Measurements from ENCODE around the gene PCDHGC4. TPM values are rescaled to one million over a fixed set of nuclear protein-coding genes. Genes with fewer than 3 reads are reported as not detected.

PCDHGC4 gene
- total and polyA plus RNA-seq, 12 donors: 0.03 to 6.1 (median 1.4) TPM

DNA sequence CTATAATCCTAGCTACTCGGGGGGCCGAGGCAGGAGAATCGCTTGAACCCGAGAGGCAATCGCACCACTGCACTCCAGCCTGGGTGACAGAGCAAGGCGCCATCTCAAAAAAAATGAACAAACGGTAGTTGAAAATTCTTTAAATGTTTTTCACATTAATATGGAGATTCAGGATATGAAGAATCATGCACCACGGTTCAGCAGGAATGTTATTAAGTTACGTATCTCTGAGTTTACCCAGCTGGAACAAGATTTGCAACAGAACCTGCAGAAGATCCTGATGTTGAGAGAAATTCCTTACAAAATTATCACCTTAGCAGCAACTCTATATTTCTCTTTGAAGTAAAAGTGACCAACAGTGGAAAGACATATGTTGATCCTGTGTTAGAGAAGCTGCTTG, 44.5 kb upstream of the PCDHGC4 start:
- no peak for TF ChIP-seq POLR2A (IDR thresholded peaks at IDR 0.05)
- TF ChIP-seq, protein P1, sequence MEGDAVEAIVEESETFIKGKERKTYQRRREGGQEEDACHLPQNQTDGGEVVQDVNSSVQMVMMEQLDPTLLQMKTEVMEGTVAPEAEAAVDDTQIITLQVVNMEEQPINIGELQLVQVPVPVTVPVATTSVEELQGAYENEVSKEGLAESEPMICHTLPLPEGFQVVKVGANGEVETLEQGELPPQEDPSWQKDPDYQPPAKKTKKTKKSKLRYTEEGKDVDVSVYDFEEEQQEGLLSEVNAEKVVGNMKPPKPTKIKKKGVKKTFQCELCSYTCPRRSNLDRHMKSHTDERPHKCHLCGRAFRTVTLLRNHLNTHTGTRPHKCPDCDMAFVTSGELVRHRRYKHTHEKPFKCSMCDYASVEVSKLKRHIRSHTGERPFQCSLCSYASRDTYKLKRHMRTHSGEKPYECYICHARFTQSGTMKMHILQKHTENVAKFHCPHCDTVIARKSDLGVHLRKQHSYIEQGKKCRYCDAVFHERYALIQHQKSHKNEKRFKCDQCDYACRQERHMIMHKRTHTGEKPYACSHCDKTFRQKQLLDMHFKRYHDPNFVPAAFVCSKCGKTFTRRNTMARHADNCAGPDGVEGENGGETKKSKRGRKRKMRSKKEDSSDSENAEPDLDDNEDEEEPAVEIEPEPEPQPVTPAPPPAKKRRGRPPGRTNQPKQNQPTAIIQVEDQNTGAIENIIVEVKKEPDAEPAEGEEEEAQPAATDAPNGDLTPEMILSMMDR (IDR thresholded peaks at IDR 0.05): no peak
- H3K4me1 ChIP-seq (replicated peaks in 1 of 2): peaks cover 0 to 4% of the 10 kb centered on the region in 2 donors
- 94 to 96% (median 94%) methylated on average over 9 of the region's 9 CpGs for WGBS, 4 donors
- H3K36me3 ChIP-seq (replicated peaks in 1 of 2): no peaks in the 10 kb centered on the region
- intact Hi-C loops (cut with DNase I): no loop called here
- no peak overlapping the region for H3K27ac ChIP-seq
- no peaks in the 10 kb centered on the region for H3K27me3 ChIP-seq
- peaks cover 0 to 4% (median 0%) of the 10 kb centered on the region in 3 donors for H3K9me3 ChIP-seq (replicated peaks in 1 of 3)
- H3K4me3 ChIP-seq: no peak overlapping the region
- no peak for DNase-seq

DNA sequence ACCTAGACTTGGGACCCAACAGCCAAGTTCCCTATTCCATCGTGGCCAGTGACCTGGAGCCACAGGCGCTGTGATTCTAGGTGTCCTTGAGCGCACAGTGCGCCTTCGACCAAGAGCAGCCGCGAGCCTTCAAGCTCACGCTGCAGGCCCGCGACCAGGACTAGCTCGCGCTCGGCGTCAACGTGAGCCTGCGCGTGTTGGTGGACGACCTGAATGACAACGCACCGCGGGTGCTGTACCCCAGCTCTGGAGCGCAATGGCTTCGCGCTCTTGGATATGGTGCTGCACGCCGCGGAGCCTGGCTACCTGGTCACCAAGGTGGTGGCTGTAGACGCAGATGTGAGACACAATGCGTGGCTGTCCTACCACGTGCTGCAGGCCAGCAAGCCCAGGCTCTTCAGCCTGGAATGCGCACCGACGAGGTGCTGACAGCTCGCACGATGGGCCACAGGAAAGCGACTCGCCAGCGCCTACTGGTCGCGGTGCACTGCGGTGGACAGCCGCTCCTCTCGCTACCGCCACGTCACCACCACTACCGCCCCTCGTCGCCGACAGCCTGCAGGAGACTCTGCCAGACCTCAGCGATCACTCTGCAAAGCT, 43.2 kb upstream of the PCDHGC4 start:
- H3K36me3 ChIP-seq (replicated peaks in 1 of 2): no peaks in the 10 kb centered on the region
- H3K4me1 ChIP-seq (replicated peaks in 1 of 2): peaks cover 0 to 14% of the 10 kb centered on the region in 2 donors
- H3K27ac ChIP-seq: no peak overlapping the region
- DNase-seq: no peak
- 45 to 63% (median 55%) methylated on average over 26 to 50 of the region's 50 CpGs for WGBS, 4 donors
- H3K27me3 ChIP-seq: no peaks in the 10 kb centered on the region
- H3K9me3 ChIP-seq (replicated peaks in 1 of 3): no peaks in the 10 kb centered on the region
- TF ChIP-seq, protein P1 (IDR thresholded peaks at IDR 0.05): no peak
- TF ChIP-seq POLR2A (IDR thresholded peaks at IDR 0.05): no peak
- intact Hi-C loops (cut with DNase I): no loop called here
- H3K4me3 ChIP-seq: no peak overlapping the region

DNA sequence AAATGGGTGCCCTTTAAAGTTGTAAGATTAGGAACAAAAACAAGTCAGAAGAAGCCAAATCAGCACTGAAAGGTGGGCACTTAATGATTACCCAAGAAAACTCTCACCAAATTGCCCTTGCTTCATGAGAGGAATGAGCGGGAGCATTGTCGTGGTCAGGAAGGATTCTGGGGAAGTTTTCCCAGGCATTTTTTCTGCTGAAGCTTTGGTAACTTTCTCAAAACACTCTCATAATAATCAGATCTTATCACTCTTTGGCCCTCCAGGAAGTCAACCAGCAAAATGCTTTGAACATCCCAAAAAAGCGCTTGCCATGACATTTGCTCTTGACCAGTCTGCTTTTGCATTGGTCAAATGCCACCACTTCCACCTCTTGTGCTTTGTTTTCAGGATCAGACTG, 19.5 kb upstream of the PCDHGC4 start:
- Histone ChIP-seq H3K27me3 (no peaks in the 10 kb centered on the region), H3K9me3 (replicated peaks in 1 of 3) (no peaks in the 10 kb centered on the region), H3K36me3 (replicated peaks in 1 of 2) (no peaks in the 10 kb centered on the region), H3K27ac (no peak overlapping the region), H3K4me3 (no peak overlapping the region), H3K4me1 (replicated peaks in 1 of 2) (no peaks in the 10 kb centered on the region)
- no peak for DNase-seq
- intact Hi-C loops (cut with DNase I): no loop called here
- TF ChIP-seq POLR2A (IDR thresholded peaks at IDR 0.05): no peak
- TF ChIP-seq, protein P1 (IDR thresholded peaks at IDR 0.05): no peak
- 93 to 99% (median 97%) methylated on average over 3 of the region's 3 CpGs for WGBS, 4 donors

- Histone ChIP-seq H3K4me3 (peak within 1 kb of the TSS; percentile 45 to 88 (median 64)), H3K9me3 (replicated peaks in 1 of 3) (no peaks in the 10 kb centered on the region), H3K27ac (peak within 1 kb of the TSS; percentile 71 to 94 (median 82)), H3K4me1 (replicated peaks in 1 of 2) (peaks cover 5 to 42% of the 10 kb centered on the region in 2 donors), H3K27me3 (no peaks in the 10 kb centered on the region), H3K36me3 (replicated peaks in 1 of 2) (no peaks in the 10 kb centered on the region)
- peak; percentile 90 to 98 (median 95) for DNase-seq
- intact Hi-C loops (cut with DNase I): loop anchor here (5.0 kb wide), 1 partner anchor 42 kb away; no protein-coding TSS in a partner anchor
- WGBS, 4 donors: 0 to 1% (median 1%) methylated on average over 3 to 28 of the region's 28 CpGs
- TF ChIP-seq, protein P1 (IDR thresholded peaks at IDR 0.05): peak in 5 of 6 experiments; percentile 26 to 46 (median 38)
- peak; percentile 28 to 89 for TF ChIP-seq POLR2A (IDR thresholded peaks at IDR 0.05)
Observed at GRCh38 chr5:141475625-141476131, 9.2 kb upstream of the PCDHGC4 start, which contains the start of gene PCDHGC3. Gene PCDHGC3, plus strand, starts transcription at chr5:141475966. Its CDS starts 151 bp downstream, at chr5:141476117.

All from adrenal gland (tissue), 12 donors.